AG04450 (cell line): Measurements from ENCODE around the gene SCN2A. TPM values are rescaled to one million over a fixed set of nuclear protein-coding genes. Genes with fewer than 3 reads are reported as not detected.

ENCODE experiments used
- CTCF ChIA-PET: fragments of 300-600, 350-600 bp; formaldehyde crosslinking; extraction: SDS; loops from one replicate; lab custom pipeline; 2022; ENCODE audit warnings: antibody characterized with exemption, inconsistent platforms; lab: Charles Lee
- POLR2A ChIA-PET: fragments of 350-600 bp; formaldehyde crosslinking; extraction: SDS; loops from one replicate; lab custom pipeline; 2021; ENCODE audit warnings: antibody characterized with exemption, inconsistent platforms; lab: Yijun Ruan, JAX
- DNase-seq: peaks from one replicate; pipeline ENCODE4 v3.0.0-alpha.2; 2011; ENCODE audit warnings: low read depth, low spot score
- H3K27ac ChIP-seq: one replicate; pipeline ENCODE4 v1.5.1; 2012; ENCODE audit warnings: low read depth, low read length, control low read depth
- H3K27me3 ChIP-seq: one replicate; pipeline ENCODE4 v1.6.0; 2012; ENCODE audit warnings: low read length; ENCODE audit not compliant: control insufficient read depth, insufficient read depth
- H3K4me3 ChIP-seq: 2 replicates; pipeline ENCODE4 v1.5.1; 2011; ENCODE audit warnings: mild to moderate bottlenecking, low read depth, low read length, control low read depth
- H3K9me3 ChIP-seq: 2 replicates; pipeline ENCODE4 v1.5.1; 2012; ENCODE audit warnings: low read length; ENCODE audit not compliant: control insufficient read depth, insufficient read depth
- polyA plus RNA-seq: library from polyadenylated mRNA; depleted of rRNA; stranded (reverse); fragments of >200 nt; gene quantifications from 2 replicates; pipeline ENCODE4 v1.2.3, GENCODE V29; 2011
- TF ChIP-seq, protein P1 (sequence below): IDR thresholded peaks from 2 replicates; pipeline ENCODE4 v1.5.1; 2011; ENCODE audit warnings: low read depth, low read length, control low read depth, inconsistent platforms

SCN2A gene
- polyA plus RNA-seq, 1 experiment, result 2.5 TPM

DNA sequence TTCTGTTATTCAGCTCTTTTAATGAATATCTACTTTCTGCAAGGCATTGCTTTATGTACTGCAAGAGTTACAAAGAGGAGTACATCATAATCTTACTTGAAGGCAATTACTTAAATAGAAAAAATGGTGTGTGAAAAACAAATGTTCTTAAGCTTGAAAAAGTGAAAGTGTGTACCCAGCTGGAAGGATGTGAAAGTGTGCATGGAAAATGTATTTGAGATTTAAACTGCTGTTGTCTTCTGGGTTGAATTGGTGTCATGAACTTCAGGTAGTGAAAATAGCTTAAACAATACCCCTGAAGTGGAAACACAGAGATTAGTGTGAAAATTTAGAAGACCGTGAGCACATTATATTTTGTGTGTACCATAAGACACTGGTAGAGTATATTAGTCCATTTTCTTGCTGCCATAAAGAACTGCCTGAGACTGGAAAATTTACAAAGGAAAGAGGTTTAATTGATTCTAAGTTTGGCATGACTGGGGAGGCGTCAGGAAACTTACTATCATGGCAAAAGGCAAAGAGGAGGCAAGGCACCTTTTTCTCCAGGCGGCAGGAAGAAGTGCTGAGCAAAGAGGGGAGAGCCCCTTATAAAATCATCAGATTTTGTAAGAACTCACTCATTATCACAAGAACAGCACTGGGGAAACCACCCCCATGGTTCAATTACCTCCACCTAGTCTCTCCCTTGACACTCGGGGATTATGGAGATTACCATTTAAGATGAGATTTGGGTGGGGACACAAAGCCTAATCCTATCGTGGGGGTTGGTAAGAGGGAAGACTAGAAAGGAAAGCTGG is 38.8 kb downstream of the SCN2A start:
- POLR2A ChIA-PET, result no interaction called here
- Histone ChIP-seq H3K4me3 (no peak overlapping the region), H3K27me3 (no peaks in the 10 kb centered on the region), H3K27ac (no peak overlapping the region), H3K9me3 (no peaks in the 10 kb centered on the region)
- no peak for DNase-seq
- CTCF ChIA-PET, result interaction anchor here (1.0 to 1.8 kb wide), 3 partner anchors 16 to 74 kb away, joined by 3 to 7 read pairs (median 6); partner anchors contain the start of gene SCN3A
- TF ChIP-seq, protein P1, sequence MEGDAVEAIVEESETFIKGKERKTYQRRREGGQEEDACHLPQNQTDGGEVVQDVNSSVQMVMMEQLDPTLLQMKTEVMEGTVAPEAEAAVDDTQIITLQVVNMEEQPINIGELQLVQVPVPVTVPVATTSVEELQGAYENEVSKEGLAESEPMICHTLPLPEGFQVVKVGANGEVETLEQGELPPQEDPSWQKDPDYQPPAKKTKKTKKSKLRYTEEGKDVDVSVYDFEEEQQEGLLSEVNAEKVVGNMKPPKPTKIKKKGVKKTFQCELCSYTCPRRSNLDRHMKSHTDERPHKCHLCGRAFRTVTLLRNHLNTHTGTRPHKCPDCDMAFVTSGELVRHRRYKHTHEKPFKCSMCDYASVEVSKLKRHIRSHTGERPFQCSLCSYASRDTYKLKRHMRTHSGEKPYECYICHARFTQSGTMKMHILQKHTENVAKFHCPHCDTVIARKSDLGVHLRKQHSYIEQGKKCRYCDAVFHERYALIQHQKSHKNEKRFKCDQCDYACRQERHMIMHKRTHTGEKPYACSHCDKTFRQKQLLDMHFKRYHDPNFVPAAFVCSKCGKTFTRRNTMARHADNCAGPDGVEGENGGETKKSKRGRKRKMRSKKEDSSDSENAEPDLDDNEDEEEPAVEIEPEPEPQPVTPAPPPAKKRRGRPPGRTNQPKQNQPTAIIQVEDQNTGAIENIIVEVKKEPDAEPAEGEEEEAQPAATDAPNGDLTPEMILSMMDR, result no peak

DNA sequence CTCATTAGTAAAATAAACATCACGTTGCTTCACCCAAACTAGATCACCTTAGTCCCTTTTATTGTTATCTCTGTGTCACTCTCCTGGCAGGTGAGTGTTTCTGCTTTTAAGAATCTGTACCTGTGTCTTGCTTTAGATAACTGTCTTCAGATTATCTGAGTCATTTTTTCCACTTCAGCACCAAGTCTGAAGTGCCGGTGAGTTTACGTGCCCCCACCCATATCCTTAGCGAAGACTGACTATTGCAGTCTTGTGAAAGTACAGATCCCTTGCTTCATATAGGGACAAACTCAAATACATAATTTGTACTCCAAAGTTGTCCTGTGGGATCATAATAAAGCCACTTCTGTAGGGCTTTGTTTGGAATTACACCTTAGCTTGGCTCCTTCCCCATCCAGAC is 41.1 kb downstream of the SCN2A start:
- ChIA-PET POLR2A (no interaction called here), CTCF (no interaction called here)
- no peaks in the 10 kb centered on the region for H3K27me3 ChIP-seq
- no peak overlapping the region for H3K27ac ChIP-seq
- no peak overlapping the region for H3K4me3 ChIP-seq
- TF ChIP-seq, protein P1, result no peak
- H3K9me3 ChIP-seq, result no peaks in the 10 kb centered on the region
- no peak for DNase-seq

DNA sequence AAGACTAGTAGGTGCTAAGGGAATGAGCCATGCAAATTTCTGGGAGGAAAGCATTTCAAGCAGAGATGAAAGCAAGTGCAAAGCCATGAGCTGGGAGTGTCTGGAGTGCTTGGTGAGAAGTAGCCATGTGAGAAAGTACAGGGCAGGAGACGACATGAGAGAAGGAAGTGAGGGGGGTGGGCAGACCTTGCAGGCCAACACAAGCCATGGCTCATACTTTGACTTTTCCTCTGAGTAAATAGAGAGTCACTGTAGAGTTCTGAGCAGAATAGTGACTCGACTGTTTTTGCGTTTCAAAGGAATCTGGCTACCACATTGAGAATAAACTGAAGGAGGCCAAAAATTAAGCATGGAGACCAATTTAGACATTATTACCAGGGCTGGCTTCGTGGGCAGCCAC is 42.2 kb downstream of the SCN2A start:
- ChIA-PET CTCF (no interaction called here), POLR2A (no interaction called here)
- DNase-seq, result no peak
- Histone ChIP-seq H3K9me3 (no peaks in the 10 kb centered on the region), H3K27ac (no peak overlapping the region), H3K4me3 (no peak overlapping the region), H3K27me3 (no peaks in the 10 kb centered on the region)
- TF ChIP-seq, protein P1, result no peak

DNA sequence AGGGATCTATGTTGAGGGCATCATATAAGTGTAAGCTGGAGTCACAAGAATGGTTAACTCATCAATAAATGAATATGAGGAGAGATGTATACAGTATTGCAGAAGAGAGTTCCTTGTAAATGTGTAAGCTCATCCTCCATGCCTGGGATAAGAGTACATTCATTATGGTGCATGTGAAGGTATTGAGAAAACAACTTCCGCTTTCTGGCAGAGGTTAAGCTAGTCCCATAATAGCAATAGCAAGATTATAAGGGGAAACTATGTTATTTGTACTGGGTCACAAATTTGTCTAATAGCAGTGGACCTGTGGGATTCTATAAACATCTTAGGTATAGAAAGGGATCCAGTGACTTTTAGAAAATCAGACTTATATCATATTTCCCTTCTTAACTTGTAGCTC is 44.1 kb downstream of the SCN2A start:
- Histone ChIP-seq H3K27ac (no peak overlapping the region), H3K9me3 (no peaks in the 10 kb centered on the region), H3K27me3 (no peaks in the 10 kb centered on the region), H3K4me3 (no peak overlapping the region)
- no peak for DNase-seq
- ChIA-PET POLR2A (no interaction called here), CTCF (interaction anchor here (1.3 kb wide), 1 partner anchor 11 kb away, joined by 5 read pairs; no protein-coding TSS in a partner anchor)
- TF ChIP-seq, protein P1, result no peak

DNA sequence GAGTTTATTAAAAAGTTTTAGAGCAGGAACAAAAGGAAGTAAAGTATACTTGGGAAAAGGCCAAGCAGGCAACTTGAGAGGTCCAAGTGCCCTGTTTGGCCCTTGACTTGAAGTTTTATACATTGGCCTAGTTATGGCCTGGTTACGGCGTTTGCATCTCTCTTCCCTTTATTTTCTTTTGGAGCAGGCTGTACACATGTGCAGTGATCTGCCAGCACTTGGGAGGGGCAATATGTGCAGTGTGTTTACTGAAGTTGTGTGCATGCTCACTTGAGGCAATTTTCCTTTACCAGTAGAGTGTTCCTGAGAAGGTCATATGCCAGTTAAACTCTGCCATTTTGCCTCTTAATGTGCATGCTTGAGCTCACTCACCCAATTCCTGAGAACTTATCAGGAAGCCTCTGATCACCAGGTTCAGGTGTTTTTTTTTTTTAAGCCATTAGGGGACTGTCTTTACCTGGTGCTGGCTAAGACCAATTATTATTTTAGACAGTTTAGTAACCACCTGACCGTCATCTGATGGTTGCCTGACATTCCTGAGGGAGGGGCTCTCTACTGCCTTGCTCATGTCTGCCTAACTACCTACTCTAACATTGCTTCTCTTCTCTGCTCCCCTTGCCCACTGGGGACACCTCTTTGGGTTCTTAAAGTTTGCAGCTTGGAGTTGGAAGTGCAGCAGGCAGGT is 48.0 kb downstream of the SCN2A start:
- CTCF ChIA-PET, result interaction anchor here (0.6 kb wide), 1 partner anchor 1038 kb away, joined by 5 read pairs; no protein-coding TSS in a partner anchor
- Histone ChIP-seq H3K27ac (no peak overlapping the region), H3K4me3 (no peak overlapping the region), H3K9me3 (no peaks in the 10 kb centered on the region), H3K27me3 (no peaks in the 10 kb centered on the region)
- no peak for DNase-seq
- TF ChIP-seq, protein P1, result no peak
- POLR2A ChIA-PET, result no interaction called here
